Measurements from ENCODE around the gene ZXDC.

DNA sequence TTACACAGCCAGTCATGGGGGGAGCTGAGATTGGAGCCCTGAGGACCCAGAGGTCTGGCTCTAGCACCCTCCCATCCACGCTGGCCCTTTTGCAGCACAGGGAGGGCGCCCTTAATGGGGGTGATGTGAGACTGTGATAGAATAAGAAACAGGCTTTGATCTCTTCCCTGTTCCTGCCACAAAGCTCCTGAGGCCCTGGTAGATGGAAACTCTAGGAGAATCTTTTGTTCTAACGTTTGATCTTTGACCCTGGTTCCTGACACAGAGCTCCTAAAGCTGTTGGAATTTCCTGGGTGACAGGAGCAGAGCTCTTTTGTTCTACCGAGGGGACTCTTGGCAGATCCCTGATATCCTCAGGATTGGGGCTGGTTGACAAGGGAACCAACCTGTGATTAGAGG lies 43.1 kb upstream of the ZXDC start:
- TF ChIP-seq, protein P1, sequence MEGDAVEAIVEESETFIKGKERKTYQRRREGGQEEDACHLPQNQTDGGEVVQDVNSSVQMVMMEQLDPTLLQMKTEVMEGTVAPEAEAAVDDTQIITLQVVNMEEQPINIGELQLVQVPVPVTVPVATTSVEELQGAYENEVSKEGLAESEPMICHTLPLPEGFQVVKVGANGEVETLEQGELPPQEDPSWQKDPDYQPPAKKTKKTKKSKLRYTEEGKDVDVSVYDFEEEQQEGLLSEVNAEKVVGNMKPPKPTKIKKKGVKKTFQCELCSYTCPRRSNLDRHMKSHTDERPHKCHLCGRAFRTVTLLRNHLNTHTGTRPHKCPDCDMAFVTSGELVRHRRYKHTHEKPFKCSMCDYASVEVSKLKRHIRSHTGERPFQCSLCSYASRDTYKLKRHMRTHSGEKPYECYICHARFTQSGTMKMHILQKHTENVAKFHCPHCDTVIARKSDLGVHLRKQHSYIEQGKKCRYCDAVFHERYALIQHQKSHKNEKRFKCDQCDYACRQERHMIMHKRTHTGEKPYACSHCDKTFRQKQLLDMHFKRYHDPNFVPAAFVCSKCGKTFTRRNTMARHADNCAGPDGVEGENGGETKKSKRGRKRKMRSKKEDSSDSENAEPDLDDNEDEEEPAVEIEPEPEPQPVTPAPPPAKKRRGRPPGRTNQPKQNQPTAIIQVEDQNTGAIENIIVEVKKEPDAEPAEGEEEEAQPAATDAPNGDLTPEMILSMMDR (conservative IDR thresholded peaks at IDR 0.05; ENCODE audit: low read length): no peak
- no peak for TF ChIP-seq EZH2phosphoT487 (IDR thresholded peaks at IDR 0.05; ENCODE audit: borderline replicate concordance)

Data from Loucy (cell line).